Activated CD4-positive, alpha-beta T cell treated with anti-CD3 and anti-CD28 coated beads, Interleukin-2, Interleukin-4, amounts not matched to agents 100 ng/mL and 50 ng/mL, durations not matched to agents 16 hours and 8 hours (primary cell): ENCODE measurements around the gene SINHCAF.

Experiments
- DNase-seq: peaks from one replicate; pipeline ENCODE4 v3.0.0-alpha.2; 2020; ENCODE audit warnings: low spot score

SINHCAF gene

DNA sequence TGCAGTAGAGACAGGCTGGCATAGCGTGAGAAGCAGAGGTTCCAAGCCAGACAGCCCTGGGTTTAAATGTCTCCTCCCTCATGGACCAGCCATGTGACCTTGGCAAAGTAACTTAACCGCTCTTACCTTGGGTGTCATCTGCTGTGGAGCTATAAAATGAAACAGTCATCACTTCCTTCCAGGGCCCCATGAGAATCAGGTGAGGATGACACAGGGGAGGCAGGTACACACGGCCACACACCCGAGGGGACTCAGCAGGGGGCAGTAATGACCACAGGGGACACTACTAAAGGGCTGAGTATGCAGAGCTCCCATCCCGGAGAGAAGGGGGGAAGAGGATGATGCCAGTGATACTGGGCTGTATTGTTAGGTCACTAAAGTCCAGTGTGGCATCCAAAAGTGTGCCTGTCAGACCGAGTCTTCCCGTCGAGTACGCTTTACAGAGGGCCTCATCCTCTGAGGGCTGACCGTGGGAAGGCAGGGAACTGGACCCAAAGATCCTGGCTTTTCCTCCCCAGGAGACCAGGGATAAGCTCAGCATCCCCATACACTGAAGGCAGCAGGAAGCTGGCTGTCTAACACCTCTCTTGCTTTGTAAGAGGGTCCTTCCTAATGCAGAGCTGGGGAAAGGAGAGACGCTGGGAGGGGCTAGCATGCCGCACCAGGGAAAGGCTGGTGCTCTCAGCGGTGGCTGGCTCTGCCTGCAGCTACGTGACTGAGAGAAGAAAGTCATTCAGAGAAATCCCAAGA is 94.2 kb downstream of the SINHCAF start:
- no peak for DNase-seq
